ENCODE results near the gene GALNT18.

The GALNT18 gene

GRCh38 chr11:11635443-11635842 is 13.6 kb upstream of the GALNT18 start (continued):
- no peak for TF ChIP-seq ZC3H10 (CRISPR knock-in tag; IDR thresholded peaks at IDR 0.05)

- ATAC-seq = no peak
- TF ChIP-seq ESRRG (CRISPR knock-in tag; IDR thresholded peaks at IDR 0.05) (no peak), SNAI2 (CRISPR knock-in tag; IDR thresholded peaks at IDR 0.05) (no peak)
These were observed 7.6 kb upstream of the GALNT18 start for GRCh38 chr11:11629368-11629767.

GRCh38 chr11:11628651-11629050 is 6.8 kb upstream of the GALNT18 start:
- no peak for ATAC-seq
- TF ChIP-seq RARB (CRISPR knock-in tag; IDR thresholded peaks at IDR 0.05) (no peak), ZNF565 (CRISPR knock-in tag; conservative IDR thresholded peaks at IDR 0.05; ENCODE audit: low read depth) (no peak), GLIS3 (CRISPR knock-in tag; IDR thresholded peaks at IDR 0.05) (no peak), ESRRG (CRISPR knock-in tag; IDR thresholded peaks at IDR 0.05) (no peak), BACH2 (CRISPR knock-in tag; IDR thresholded peaks at IDR 0.05; ENCODE audit: borderline replicate concordance) (no peak), TCF4 (CRISPR knock-in tag; IDR thresholded peaks at IDR 0.05; ENCODE audit: borderline replicate concordance) (no peak), ZFP30 (CRISPR knock-in tag; IDR thresholded peaks at IDR 0.05) (no peak), CSRNP3 (CRISPR knock-in tag; IDR thresholded peaks at IDR 0.05) (no peak), ZC3H10 (CRISPR knock-in tag; IDR thresholded peaks at IDR 0.05) (no peak), ISL1 (CRISPR knock-in tag; IDR thresholded peaks at IDR 0.05) (no peak), ZFP3 (CRISPR knock-in tag; IDR thresholded peaks at IDR 0.05) (no peak), TOX (CRISPR knock-in tag; IDR thresholded peaks at IDR 0.05; ENCODE audit: borderline replicate concordance) (no peak), ZNF70 (CRISPR knock-in tag; IDR thresholded peaks at IDR 0.05) (no peak), POU6F1 (CRISPR knock-in tag; IDR thresholded peaks at IDR 0.05; ENCODE audit: borderline replicate concordance, low read depth) (no peak)

- TF ChIP-seq ESRRG (CRISPR knock-in tag; IDR thresholded peaks at IDR 0.05) (no peak), ZFP30 (CRISPR knock-in tag; IDR thresholded peaks at IDR 0.05) (no peak), ARNTL (CRISPR knock-in tag; IDR thresholded peaks at IDR 0.05; ENCODE audit: borderline replicate concordance, low read depth) (no peak), ZC3H10 (CRISPR knock-in tag; IDR thresholded peaks at IDR 0.05) (no peak), ISL1 (CRISPR knock-in tag; IDR thresholded peaks at IDR 0.05) (no peak), PATZ1 (CRISPR knock-in tag; IDR thresholded peaks at IDR 0.05; ENCODE audit: borderline replicate concordance) (no peak)
- ATAC-seq = no peak
These were observed 4.3 kb upstream of the GALNT18 start for GRCh38 chr11:11626128-11626527.

- ATAC-seq = no peak
- TF ChIP-seq PATZ1 (CRISPR knock-in tag; IDR thresholded peaks at IDR 0.05; ENCODE audit: borderline replicate concordance) = no peak
- no peak for TF ChIP-seq PPARA (CRISPR knock-in tag; IDR thresholded peaks at IDR 0.05; ENCODE audit: borderline replicate concordance)
- TF ChIP-seq CSRNP3 (CRISPR knock-in tag; IDR thresholded peaks at IDR 0.05) = no peak
These were observed 3.1 kb upstream of the GALNT18 start for GRCh38 chr11:11624926-11625325.

Measured in SK-N-SH treated with all-trans-retinoic acid at 6 μM for 48 hours (cell line).